GM13976 (cell line): ENCODE data around the gene NDUFAF7.

Source experiments
- DNase-seq: peaks from one replicate; pipeline ENCODE4 v3.0.0; 2012; ENCODE audit warnings: low spot score
- CTCF ChIP-seq: IDR thresholded peaks from 2 replicates; pipeline ENCODE4 v1.5.1; 2012; ENCODE audit warnings: borderline replicate concordance, mild to moderate bottlenecking; ENCODE audit not compliant: insufficient read depth; ENCODE audit errors: extremely low read depth, missing control alignments, control extremely low read depth
- in situ Hi-C: fragments of 300-500 bp; cut with MboI; formaldehyde crosslinking; loops from one replicate; pipeline ENCODE4 v1.12.0; 2022; ENCODE audit warnings: low sequenced_read_pairs, mixed read lengths, inconsistent platforms; ENCODE audit not compliant: unreplicated experiment

NDUFAF7 gene

GRCh38 chr2:37250869-37251740 lies 19.6 kb downstream of the NDUFAF7 start:
- in situ Hi-C loops, result no loop called here
- TF ChIP-seq CTCF, result no peak
- no peak for DNase-seq

GRCh38 chr2:37262522-37262921 lies 31.1 kb downstream of the NDUFAF7 start:
- DNase-seq, result no peak
- in situ Hi-C loops, result no loop called here
- TF ChIP-seq CTCF, result no peak

- no peak for DNase-seq
- TF ChIP-seq CTCF, result no peak
- in situ Hi-C loops, result no loop called here
These were observed 32.4 kb downstream of the NDUFAF7 start for GRCh38 chr2:37263839-37264238.

- no peak for TF ChIP-seq CTCF
- in situ Hi-C loops, result no loop called here
- no peak for DNase-seq
These were observed 36.2 kb downstream of the NDUFAF7 start for GRCh38 chr2:37267685-37268084.

- DNase-seq, result no peak
- in situ Hi-C loops, result no loop called here
- no peak for TF ChIP-seq CTCF
These were observed 36.7 kb downstream of the NDUFAF7 start for GRCh38 chr2:37268111-37268510.

- in situ Hi-C loops, result no loop called here
- TF ChIP-seq CTCF, result no peak
- no peak for DNase-seq
These were observed 40.1 kb downstream of the NDUFAF7 start for GRCh38 chr2:37271376-37272067.
